GM19240 (cell line): ENCODE data around the gene DDX17.

ENCODE experiments used
- DNase-seq: peaks from one replicate; pipeline ENCODE4 v3.0.0; 2011; ENCODE audit warnings: low spot score; ENCODE audit not compliant: insufficient read length

Gene DDX17

DNA sequence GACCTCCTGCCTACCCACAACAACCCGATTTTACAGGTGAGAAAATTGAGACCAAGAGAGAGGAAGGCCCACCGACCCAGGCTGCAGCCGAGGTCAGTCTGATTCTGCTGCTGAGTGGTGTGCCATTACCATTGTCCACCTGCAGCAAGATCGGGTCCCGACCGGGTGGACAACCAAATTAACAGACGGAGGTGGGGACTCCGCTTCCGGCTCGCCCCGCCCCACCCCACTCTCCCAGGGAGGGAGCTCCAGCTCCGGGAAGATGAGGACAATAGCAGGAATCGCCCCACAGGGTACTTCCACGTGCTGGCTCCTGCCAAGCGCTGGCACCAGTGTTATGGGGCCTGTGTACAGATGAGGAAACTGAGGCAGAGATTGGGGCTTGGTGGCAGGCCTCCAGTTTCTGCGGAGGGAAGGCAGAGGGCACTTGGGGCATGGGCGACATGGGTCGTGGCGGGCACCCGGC lies 38.6 kb downstream of the DDX17 start:
- DNase-seq, result no peak

DNA sequence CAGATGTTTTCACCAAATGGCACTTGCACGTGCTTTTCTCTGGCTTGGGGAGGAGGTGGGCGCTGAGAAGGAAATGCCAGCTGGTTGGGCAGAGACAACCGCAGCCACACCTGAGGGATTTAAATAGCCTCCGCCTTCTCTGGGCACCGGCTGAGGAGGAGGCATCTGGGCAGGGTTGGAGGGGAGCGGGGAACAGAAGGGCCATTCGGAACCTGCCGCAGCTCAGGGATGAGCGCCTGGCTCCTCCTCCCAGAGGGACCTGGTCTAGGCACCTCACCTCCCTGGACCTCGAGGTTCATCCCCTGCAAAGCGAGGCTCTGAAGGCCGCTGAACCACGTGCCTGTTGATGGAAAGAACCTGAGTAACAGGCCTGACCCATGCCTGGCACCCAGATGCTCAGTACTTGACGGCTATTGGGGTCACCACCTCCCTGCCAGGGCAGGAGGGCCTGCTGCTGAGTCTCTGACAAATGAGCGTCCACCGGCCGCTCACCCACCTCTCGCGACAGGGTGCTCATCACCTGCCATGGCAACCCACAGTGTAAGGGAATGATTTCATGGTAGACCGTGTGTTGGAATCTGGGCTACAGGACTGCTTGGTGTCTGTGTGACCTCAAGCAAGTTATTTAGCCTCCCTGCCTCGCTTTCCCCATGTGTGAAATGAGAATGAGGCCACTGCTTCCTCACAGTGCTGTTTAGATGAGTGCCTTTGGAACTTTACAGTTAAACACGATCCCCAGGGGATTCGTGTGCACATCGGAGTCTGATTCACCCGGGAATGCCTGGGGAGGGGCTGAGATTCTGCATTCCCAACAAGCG lies 40.2 kb downstream of the DDX17 start:
- no peak for DNase-seq

DNA sequence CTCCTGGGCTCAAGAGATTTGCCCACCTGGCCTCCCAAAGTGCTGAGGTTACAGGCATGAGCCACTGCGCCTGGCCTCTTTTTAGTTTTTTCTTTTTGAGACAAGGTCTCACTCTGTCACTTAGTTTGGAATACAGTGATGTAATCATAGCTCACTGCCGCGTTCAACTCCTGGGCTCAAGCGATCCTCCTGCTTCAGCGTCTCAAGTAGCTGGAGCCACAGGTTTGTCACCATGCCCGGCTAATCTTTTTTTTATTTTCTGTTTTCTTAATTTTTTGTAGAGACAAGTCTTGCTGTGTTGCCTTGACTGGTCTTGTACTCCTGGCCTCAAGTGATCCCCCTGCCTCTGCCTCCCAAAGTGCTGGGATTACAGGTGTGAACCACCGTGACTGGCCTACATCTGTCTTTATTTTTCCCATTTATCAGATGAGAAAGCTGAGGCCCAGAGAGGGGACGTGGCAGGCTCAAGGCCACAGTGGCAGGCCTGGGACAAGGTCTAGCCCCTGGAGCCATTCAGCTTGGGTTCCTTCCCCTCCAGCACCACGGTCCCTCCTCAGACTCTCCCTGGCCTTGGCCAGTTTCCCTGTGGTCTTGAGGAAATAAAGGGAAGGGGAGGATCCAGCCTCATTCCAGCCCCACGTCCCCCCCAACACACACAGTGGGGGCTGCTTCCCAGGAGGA lies 41.0 kb downstream of the DDX17 start:
- DNase-seq, result no peak

DNA sequence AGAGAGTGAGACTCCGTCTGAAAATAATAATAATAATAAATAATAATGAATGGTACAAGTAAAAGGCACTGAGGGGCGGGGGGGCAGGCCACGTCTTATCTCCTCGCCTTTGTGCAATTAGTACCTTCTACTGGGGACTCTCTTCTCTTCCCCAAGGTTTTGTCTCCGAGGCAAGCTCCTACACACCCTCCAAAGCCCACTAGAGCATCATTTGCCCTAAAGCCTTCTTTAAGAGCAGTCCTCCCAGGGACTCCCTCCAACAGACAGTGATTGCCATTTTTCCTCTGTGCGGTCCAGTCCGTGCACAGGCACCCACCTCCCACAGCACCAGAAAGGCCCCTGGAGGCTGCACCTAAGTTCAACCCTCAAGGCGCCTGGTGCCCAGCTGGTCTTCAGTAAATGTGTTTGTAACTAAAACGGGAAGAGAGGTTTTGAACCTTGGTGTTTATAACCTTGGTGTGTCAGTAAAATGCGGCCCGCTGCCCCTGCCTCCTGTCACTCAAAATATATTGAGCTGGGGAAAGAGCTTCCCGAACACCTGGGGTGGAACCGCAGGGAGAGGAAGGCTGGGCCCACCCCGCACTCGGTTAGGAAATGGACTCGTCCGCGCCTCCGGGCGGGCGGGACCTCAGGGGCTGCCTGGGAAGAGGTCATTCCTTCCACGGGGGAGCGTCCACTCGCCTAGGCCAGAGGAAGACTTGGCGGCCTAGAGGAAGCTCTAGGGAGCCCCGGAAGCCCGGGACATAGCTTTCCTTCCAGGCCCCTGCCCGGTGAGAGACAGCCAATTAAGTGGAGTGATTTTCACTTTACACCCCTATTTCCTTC lies 42.9 kb downstream of the DDX17 start:
- no peak for DNase-seq

DNA sequence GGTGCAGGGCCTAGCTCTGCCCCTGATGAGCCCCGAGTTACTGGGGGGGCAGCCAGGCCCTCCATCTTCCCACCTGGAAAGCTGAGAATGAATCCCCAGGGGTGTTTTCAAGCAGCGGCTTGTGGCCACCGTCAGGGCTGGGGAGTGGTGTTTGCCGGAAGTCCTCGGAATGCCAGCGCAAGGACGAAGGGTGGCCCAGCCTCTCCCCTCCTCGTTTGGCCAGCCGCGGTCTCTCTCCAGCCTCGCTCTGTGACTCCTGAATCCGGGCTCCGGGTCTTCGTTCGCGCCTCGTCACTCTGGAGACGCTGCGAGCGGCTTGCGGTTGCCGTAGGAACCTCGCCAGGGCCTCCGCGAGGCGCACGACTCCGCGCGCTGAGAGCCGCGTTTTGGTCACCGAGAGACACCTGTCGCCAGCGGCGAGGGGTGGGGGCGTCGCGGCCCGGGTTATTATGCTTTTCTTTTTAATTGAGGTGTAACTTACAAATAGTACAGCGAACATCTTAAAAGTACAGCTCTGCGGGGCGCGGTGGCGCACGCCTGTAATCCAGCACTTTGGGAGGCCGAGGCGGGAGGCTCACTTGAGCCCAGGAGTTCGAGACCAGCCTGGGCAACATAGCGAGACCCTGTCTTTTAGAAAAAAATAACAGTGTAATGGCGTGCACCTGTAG lies 44.6 kb downstream of the DDX17 start:
- peak; percentile 47 for DNase-seq

DNA sequence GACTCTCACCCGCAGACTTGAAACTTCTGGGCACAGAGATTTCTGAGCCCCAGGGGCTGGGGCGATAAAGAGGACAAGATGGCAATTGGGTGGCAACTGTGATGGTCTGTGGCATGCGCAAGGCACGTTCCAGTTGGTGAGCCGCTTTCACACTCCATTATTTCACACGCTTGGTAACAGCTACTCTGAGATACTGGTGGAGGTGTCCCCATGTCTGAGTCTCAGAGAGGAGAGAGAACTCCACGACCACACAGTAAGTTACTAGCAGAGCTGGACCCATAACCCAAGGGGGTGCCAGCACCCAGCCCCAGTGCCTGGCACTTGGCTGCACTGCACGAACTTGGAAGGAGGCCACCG lies 45.1 kb downstream of the DDX17 start:
- no peak for DNase-seq

DNA sequence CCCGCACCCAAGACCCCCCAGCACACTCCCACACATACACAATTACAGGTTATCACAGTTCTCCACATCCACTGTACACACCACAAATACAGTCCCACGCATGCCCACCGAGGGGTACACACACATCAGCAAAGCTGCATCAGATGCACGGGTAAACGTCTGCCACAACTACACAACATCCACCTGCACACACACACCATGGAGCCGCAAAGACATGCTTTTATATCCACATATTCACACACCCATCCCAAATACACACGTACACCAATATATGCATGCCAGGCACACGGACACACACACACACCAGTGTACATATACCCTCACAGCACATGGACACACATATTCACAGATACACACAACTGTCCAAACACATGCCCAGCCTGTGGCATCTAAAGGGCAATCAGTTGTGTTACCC lies 45.7 kb downstream of the DDX17 start:
- no peak for DNase-seq

DNA sequence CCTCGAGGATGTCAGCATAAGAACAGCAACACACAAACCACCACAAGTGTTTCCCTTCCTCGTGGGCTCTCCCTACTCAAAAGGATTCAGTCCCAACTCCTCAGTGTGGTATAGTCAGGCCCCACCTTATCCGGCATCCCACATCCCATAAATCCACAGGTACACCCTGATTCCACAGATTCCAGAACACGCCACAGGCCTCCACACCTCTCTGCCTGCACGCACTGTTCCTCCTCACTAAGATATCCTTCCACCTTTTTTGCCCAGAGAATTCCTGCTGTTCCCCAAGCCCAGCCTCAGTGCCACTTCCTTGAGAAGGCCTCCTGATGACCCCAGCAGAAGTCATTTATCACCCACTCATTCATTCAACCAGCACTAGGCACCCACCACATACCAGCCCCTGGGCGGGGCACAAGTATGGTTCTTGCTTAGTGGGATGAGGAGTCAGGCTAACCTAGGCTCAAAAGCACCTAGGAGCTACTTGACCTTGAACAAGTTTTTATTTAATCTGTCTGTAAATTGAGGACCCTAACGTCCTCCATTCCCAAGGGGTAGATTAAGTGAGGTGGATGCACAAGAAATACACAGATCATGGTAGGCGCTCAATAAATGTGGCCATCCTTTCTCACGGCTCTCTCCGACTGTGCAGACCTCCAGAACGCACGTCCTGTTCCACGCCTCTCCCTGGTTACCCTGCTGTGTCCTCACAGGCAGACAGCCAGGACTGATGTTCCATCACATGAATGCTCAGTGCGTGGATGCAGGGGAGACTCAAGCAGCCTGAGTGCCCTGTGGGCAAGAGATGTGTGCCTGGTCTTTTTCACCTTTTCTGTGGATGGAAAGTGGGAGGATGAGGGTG lies 49.0 kb downstream of the DDX17 start:
- no peak for DNase-seq

DNA sequence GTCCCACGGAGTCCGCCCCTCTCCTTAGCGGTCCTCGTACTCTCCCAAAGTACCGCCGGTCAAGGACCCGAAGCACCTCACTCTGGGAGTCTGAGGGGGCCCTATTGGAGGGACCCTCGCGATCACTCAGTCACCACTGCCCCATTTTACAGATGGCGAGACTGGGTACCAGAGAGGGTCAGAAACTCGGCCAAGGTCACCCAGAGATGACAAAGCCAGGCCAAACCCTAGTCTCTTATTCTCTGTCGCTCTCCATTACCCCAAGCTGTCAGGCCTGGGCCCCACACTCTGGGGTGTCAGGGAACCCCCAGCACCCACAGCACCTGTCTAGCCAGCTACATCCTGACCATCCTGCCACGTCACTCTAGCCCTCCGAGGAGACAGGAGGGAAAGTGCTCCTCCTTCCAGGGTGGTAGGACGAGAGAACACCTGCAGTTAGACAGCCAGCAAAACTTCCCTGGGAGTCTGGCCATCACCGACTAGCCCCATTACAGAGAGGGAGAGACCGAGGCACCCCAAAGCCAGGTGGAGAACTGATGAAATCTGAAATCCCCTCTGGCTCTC lies 49.8 kb downstream of the DDX17 start:
- DNase-seq, result no peak

DNA sequence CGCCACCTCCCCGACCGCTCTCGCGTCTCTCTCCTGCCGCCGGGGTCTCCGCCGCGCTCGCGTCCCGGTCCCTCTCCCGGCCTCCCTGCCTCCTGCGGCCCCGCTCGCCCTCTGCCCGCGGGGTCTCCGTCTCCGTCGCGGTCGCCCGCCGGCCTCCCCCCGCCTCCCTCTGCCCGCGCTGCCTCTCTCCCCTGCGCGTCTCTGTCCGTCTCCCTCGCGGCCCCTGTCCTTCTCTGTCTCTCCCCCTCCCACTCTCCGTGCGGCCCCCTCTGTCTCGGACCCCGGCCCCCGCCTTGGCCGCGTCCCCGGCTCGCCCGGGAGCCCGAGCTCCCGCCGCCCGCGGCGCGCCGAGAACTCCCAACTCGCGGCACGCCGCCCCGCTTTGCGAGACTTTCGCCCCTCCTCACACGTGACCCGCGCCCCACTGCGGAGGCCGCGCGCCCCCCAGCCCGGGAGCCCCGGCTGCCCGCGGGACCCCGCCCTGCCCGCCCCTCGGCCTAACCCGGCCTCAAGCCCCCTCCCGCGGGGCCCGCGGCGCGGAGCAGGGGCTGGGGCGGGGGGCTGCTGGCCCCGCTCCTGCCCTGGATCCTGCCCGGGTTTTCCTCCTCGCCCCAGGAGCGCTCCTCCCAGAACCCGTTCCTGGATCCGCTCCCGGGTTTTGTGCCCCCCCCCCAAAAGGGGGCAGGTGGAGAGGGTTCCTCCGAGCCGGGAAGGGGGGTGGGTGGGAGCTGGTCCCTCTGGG lies 50.4 kb downstream of the DDX17 start:
- no peak for DNase-seq

DNA sequence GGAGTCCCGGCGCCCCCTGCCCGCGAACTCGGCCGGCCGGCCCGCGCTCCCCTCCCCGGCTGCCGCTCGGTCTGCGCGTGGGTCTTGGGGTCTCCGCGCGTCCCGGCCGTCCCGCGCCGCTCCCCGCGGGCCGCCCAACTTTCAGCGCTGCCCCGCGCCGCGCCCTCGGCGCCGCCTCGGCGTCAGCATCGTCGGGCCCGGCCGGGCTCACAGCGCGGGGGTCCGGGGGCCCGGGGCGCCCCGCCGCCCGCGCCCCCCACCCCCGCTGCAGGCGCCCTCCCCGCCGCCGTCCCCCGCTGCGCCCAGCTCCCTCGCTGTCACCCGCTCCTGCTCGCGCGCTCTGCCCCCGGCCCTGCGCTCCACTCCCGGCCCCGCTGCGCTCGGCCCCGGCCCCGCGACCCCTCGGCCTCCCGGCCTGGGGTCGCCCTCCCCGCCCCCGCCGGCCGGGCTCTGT lies 51.0 kb downstream of the DDX17 start, which contains the start of gene KCNJ4:
TSS of gene KCNJ4 (minus strand) at position 124 of the 454 bp plus-strand sequence. CDS start 27,067 bp downstream, outside the sequence.
- DNase-seq, result no peak

DNA sequence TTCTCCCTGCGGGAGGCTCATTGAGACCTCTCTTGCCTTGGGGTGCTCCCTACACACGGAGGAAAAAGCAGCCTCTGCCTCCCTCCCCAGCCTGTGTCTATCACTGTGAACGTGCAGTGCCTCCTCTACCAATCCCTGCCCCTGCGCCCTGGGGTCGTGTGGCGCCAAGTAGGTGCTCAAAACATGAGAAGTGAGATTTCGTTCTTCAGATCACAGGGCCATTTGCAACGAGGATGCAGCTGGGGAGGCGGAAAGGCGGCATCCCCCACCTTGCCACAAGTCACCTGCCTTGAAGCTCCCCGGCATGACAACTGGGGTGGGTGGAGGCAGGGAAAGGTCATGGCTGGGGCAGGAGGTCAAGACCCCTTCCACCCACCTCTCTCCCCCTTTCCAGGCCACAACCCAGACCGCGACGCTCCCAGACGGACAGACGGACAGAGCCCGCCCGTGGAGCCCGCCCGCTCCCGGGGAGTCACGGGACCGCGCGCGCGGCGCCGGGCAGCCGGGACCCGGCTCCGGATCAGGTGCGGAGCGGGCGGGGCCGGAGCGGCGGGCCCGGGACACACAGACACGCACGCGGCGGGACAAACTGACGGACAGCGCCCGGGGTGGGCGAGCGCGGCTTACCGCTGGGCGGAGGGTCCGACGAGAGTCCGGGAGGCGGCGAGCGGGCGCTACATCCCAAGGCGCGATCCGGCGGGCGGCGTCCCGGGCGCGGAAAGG lies 51.6 kb downstream of the DDX17 start:
- no peak for DNase-seq

DNA sequence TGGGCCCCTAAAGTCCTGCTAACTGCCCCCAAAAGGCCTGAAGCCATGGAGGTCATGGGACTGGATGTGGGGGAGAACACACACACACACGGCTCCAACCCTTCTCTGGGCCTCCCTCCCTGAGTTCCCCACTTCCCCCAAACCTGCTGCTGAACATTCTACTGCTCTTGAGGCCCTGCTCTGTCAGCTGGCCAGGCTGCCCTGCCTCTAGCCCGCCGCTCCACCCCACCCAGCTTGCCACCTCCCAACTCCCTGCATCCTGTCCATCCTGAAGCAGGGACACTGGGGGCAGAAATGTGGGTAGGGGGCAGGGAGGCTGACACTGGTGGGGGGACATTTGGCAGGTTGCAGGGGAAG lies 52.1 kb downstream of the DDX17 start:
- no peak for DNase-seq

DNA sequence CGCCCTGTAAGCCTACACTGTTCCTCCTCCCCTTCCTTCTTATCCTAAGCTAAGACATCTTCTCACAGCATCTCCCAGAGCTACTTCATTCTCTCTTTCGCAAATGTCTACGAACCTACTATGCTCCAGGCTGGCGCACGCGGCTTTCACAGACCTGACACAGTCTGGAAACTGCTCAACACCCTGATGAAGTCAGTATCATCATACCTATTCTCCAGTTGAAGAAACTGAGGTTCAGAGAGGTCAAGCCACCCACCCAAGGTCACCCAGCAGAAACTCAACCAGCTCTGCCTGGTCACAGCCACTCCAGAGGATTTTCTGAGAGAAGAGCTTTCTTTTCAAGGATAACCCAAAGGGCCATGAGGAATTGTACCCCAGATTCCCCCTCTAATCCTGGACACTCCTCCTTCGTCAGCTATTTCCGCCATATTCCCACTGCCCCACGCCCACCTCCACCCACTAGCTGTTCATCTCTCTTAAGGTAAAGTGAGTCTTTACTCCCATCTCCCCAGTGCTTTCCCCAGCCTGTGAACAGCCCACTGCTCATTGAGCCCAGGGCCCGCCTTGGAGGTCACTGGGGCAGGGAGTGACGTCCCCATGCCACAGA lies 52.9 kb downstream of the DDX17 start:
- no peak for DNase-seq

DNA sequence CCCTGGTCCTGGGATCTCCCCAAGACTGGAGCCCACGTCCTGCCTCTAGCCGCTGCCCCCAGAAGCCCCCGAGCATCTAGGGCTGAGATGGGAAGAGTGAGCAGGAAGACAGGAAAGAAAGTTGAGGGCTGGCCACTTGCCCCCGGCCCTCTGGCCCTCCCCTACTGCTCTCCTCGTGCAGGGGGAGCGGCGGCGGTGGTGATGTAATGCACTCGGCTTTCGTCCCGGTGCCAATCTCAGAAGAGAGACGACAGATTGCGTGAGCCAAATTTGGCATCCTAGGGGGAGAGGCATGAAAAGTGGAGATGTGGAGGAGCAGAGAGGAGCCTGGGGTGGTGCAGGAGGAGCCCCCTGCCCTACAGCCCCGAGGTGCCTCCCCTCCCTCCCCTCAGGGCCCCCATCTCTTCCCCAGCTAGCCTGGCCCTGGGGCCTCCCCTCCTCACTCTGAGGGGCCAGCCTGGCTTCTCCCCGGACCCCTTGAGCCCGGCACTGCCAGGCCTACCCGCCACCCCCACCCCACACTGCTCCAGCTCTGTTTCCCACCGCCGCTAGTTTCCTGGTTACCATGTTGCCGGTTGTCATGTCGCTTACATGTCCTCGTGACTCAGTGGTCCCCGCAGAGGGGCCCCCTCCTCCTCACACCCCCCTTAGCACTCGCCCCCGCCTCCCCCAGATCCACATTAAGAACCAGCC lies 53.6 kb downstream of the DDX17 start:
- no peak for DNase-seq

DNA sequence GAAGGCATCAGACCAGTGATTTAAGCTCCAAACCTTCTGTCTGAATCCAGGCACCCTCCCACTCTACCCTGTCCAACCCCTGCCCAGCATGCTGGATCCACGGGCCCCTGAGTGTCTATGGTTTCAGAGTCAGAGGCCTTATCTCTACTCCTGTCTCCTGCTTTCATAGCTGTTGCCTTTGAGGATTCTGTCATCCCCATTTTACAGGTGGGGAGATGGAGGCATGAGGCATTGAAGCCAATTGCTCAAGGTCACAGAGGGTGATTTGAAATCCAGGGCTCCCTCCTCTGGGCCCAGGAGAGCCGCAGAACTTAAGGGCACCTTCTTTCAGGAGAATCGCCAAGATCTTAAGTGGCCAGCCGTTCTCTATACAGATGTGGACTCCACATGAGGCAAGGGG lies 54.2 kb downstream of the DDX17 start:
- DNase-seq, result no peak

DNA sequence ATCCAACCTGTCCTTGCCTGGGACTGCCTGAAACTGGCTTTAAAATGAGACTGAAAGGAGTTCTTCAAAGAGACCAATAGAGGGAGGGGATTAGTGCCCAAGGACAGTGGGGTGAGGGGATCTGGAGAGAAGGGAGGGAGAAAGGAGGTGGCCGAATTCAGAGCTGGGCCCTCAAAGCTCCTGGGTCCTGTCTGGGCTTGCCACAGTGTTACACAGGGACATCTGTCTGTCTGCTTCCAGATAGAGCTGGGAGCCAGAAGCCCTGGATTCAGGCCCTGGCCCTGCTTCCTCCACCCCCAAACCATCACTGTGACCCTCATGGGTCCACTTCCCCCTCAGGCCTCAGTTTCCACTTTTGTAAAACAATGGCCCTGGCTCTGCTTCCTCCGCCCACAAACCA lies 54.7 kb downstream of the DDX17 start:
- DNase-seq, result no peak
